ENCODE results near the gene NAPG. TPM values are rescaled to one million over a fixed set of nuclear protein-coding genes. Genes with fewer than 3 reads are reported as not detected.
"Not testable (repeated sequence)": the region's sequence is repeated elsewhere in the genome, so short reads cannot be mapped to it uniquely, and the experiment has no call there.

Gene NAPG
- total RNA-seq, 1 donor from 2014 or later = 44.6 TPM

- DNase-seq (ENCODE audit: low spot score) = no peak
These were observed 11.7 kb upstream of the NAPG start for GRCh38 chr18:10514082-10514481.

GRCh38 chr18:10514601-10515000 is 11.2 kb upstream of the NAPG start:
- no peak for DNase-seq (ENCODE audit: low spot score)

- DNase-seq (ENCODE audit: low spot score) = no peak
These were observed 10.4 kb upstream of the NAPG start for GRCh38 chr18:10515456-10515855.

- DNase-seq (ENCODE audit: low spot score) = no peak
These were observed 9.7 kb upstream of the NAPG start for GRCh38 chr18:10516078-10516477.

GRCh38 chr18:10518595-10519255 is 7.1 kb upstream of the NAPG start:
- DNase-seq (ENCODE audit: low spot score) = peak; percentile 58

- no peak for DNase-seq (ENCODE audit: low spot score)
These were observed 6.5 kb upstream of the NAPG start for GRCh38 chr18:10519366-10519765.

GRCh38 chr18:10519999-10520935 is 5.6 kb upstream of the NAPG start:
- DNase-seq (ENCODE audit: low spot score) = peak; percentile 87

GRCh38 chr18:10521566-10521965 is 4.3 kb upstream of the NAPG start:
- DNase-seq (ENCODE audit: low spot score) = no peak

GRCh38 chr18:10522574-10522973 is 3.3 kb upstream of the NAPG start:
- DNase-seq (ENCODE audit: low spot score) = no peak

GRCh38 chr18:10523544-10523943 is 2.3 kb upstream of the NAPG start:
- no peak for DNase-seq (ENCODE audit: low spot score)

- peak; percentile 74 for DNase-seq (ENCODE audit: low spot score)
These were observed 1.1 kb upstream of the NAPG start for GRCh38 chr18:10524507-10525370.

GRCh38 chr18:10525371-10525691 is 496 bp upstream of the NAPG start:
- no peak for DNase-seq (ENCODE audit: low spot score)

GRCh38 chr18:10526561-10526949 is 728 bp downstream of the NAPG start:
- DNase-seq (ENCODE audit: low spot score) = no peak

GRCh38 chr18:10528439-10528838 is 2.6 kb downstream of the NAPG start:
- DNase-seq (ENCODE audit: low spot score) = no peak

GRCh38 chr18:10530002-10530401 is 4.2 kb downstream of the NAPG start:
- no peak for DNase-seq (ENCODE audit: low spot score)

- no peak for DNase-seq (ENCODE audit: low spot score)
These were observed 5.0 kb downstream of the NAPG start for GRCh38 chr18:10530852-10531251.

- DNase-seq (ENCODE audit: low spot score) = no peak
These were observed 7.3 kb downstream of the NAPG start for GRCh38 chr18:10533111-10533510.

GRCh38 chr18:10536280-10536679 is 10.5 kb downstream of the NAPG start:
- no peak for DNase-seq (ENCODE audit: low spot score)

GRCh38 chr18:10537765-10538164 is 11.9 kb downstream of the NAPG start:
- no peak for DNase-seq (ENCODE audit: low spot score)

GRCh38 chr18:10539124-10539523 is 13.3 kb downstream of the NAPG start:
- DNase-seq (ENCODE audit: low spot score) = not testable (repeated sequence)

- no peak for DNase-seq (ENCODE audit: low spot score)
These were observed 17.4 kb downstream of the NAPG start for GRCh38 chr18:10543277-10543676.

GRCh38 chr18:10544093-10544748 is 18.4 kb downstream of the NAPG start:
- DNase-seq (ENCODE audit: low spot score) = no peak
